Embryonic facial prominence (tissue), 1 donor: ENCODE data around the gene MED13L.

ENCODE experiments used
- DNase-seq: peaks from one replicate; pipeline ENCODE4 v3.0.0-alpha.2; 2016; ENCODE audit errors: extremely low spot score

Gene MED13L

GRCh38 chr12:116213885-116214527 lies 63.5 kb downstream of the MED13L start:
- DNase-seq: no peak

- no peak for DNase-seq
Measured at GRCh38 chr12:116213014-116213413, 64.5 kb downstream of the MED13L start.

GRCh38 chr12:116210762-116211161 lies 66.7 kb downstream of the MED13L start:
- no peak for DNase-seq

- no peak for DNase-seq
Measured at GRCh38 chr12:116210131-116210530, 67.4 kb downstream of the MED13L start.

- DNase-seq: no peak
Measured at GRCh38 chr12:116209503-116209902, 68.0 kb downstream of the MED13L start.

DNA sequence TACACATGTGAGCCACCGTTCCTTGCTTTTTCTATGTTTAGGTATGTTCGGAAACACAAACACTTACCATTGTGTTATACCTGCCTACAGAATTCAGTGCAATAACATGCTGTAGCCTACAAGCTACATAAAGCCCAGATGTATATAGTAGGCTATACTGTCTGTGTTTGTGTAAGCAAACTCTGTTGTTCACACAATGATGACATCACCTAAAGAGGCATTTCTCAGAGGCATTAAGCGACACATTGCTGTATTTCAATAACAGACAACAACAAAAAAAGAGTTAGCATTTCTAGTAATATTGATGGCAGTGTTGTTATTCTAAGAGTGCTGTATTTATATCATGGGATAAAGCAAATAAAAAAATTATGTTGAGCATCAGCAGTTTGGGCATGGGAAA lies 70.2 kb downstream of the MED13L start:
- DNase-seq: no peak

GRCh38 chr12:116206828-116207227 lies 70.7 kb downstream of the MED13L start:
- no peak for DNase-seq

GRCh38 chr12:116204785-116205184 lies 72.7 kb downstream of the MED13L start:
- no peak for DNase-seq

DNA sequence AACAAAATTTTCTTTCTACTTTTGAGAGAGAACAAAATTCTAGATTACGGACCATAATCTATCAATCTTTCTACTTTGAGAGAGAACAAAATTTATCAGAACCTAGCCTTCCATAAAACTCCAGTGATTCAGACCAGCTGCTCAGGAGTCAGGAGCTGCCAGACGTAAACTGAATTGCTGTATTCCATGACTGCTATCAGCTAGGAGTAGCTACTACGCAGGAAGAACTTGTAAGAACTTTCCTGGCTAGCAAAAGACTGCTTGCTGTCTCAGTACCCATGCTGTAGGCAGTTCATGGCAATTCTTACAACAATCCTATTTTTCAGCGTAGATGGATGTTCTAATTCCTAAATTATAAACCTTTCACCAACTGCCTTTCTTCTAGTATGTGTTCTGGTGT lies 73.3 kb downstream of the MED13L start:
- no peak for DNase-seq

GRCh38 chr12:116202940-116203339 lies 74.6 kb downstream of the MED13L start:
- no peak for DNase-seq

DNA sequence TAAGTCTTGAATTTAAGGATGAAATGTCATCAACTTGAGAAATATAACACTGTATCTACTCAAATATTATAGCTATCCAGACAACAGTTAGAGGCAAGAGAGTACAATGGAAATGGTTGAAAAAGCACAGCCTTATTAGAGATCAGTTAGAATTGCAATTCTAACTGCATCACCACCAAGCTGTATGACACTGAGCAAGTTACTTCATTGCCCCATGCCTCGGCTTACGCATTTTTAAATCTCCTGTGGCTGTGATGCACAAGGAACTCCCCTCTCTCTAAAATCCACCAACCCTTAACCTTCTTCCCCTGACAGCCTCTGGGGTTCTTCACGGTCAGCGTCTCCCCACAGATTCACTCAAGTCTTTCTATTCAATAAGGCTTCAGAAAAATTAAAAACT lies 75.1 kb downstream of the MED13L start:
- DNase-seq: no peak

DNA sequence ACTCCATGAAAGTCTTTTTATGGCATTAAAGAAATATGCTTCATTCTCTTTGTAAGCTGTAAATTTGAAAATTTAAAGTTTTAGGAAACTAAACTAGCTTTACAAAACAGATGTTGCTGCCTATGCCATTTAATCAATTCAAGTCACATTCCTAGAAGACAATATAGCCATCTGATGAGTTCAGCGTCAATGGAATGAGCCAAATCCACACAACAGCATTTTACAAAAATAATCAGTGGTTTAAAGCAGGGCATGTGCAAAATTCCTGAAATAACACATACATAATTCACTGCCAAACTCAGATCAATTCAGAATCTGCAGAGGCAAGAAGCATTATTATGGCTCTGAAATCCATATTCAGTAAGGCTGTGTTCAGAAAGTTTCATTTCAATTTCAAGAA lies 75.6 kb downstream of the MED13L start:
- DNase-seq: no peak

DNA sequence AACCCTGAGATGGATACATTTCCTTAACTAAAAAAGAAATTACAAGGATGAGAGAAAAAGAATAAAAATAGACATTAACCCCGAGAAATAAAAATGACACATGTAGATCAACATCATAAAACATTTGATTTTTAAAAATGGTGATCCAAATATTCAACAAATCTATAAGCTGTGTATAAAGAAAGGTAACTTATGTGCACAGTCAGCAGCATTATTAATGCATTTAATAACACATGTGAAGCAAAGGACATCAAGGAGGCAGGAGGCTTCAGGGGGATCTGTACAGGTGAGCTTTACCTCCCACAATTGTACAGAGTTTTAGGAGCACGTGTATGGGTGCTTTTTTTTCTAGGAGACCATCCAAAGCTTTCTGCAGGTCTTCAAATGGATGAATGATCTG lies 76.1 kb downstream of the MED13L start:
- DNase-seq: no peak

DNA sequence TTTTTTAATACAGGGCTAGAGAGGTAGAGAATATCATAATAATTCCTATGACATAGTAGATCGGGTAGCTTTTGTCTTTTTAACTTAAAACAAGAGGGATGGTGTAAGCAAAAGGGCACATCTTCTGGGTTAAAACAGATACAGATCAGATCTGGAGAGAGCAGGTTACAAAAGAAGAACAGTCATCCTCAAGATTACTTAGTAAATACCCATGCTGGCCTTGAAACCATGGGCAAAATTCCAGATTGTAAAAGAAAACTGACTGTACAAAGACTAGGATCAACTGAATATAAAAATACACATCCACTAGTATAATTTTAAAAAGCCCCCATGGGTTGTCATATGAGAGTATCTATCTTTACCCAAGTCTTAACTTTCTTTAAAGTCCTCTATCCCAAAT lies 76.7 kb downstream of the MED13L start:
- no peak for DNase-seq

- no peak for DNase-seq
Measured at GRCh38 chr12:116199160-116199706, 78.3 kb downstream of the MED13L start.

DNA sequence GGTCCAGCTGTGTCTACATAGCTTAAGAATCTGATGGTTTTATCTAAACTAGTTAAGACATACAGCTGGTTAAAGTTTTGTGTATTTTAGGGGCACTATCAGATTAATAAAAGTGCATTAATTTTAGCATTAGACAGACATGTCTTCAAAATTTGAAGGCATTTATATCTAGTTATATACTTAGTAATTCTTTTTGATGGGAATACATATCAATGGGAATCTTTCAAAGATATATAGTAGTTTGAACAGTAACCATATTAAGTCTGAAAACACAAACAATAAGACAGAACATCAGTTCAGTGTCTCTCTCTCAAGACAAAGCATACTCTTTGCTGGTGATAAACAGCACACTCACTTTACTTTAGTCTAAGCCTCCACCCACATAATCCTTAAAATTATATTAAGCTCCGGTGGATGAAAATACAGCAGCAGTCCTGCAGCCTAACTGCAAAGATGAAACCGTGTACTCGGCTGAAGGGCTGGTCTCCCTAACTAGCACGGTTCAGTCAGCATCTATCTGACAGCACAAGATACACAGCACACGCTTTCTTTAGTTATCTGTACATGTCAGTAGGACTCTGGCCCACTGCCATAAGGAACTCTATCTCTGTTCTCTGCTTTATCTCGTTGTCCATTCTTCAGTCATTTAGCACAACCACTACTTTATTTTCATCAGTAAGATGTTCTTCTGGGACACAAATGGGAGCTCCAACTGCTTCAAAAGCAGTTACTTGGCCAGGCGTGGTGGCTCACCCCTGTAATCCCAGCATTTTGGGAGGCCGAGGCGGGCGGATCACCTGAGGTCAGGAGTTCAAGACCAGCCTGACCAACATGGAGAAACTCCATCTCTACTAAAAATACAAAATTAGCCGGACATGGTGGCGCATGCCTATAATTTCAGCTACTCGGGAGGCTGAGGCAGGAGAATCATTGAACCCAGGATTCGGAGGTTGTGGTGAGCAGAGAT lies 80.5 kb downstream of the MED13L start:
- DNase-seq: no peak

- DNase-seq: no peak
Measured at GRCh38 chr12:116196226-116196625, 81.3 kb downstream of the MED13L start.

DNA sequence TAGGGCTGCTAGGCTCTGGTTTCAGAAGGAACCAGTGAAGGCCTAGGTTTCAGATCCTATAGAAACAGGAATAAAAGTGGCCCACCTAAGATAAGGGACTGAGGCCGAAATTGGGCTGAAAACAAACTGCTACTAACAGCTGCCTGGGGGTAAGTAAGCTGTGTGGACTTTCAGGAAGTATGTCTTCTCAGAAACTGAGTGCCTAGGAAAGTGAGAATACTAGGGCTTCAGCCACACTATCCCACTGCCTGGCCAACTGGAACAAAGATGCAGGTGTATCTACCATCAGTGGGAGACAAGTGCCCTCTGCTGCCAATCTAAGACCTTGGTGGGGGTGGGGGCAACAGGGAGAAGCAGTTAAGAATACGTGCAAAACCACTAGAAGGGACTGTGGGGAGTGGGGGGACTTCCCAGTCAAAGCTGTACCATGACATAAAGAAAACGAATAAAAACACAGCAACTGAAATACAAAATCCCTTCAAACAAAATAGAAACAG lies 82.5 kb downstream of the MED13L start:
- DNase-seq: no peak

- DNase-seq: no peak
Measured at GRCh38 chr12:116189692-116190091, 87.8 kb downstream of the MED13L start.

- DNase-seq: no peak
Measured at GRCh38 chr12:116188581-116188980, 88.9 kb downstream of the MED13L start.

- DNase-seq: no peak
Measured at GRCh38 chr12:116187151-116187511, 90.4 kb downstream of the MED13L start.

DNA sequence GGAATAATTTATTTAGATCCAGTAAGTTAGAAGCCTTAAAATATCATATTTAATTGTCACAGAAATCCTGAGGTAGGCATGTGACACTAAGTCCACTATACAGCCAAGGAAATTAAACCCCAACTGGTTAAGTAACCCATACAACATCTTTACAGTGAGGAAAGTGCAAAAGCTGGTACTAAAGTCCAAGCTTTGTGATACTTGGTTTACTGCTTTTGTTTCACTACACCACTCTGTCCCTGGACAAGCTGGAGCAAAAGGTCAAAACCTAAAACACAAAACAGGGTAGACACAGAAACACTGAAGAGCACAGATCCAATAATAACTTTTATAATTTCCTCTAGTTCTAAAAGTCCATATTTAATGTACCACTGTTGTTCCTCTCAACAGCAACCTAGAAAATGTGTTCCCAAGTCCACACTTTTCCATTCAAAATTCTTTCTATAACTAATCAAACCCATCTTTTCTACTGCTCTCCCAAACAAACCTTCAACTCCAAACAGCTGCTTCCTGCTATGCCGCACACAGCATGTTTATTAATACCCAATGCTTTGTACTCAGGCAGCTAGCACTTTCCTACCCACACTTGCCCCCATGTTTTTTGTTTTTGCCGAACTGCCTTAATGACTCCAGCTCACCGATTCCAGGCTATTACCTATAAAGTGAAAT lies 90.9 kb downstream of the MED13L start:
- DNase-seq: no peak
